ENCODE results near the gene SPPL2B.
"Not testable (repeated sequence)": the region's sequence is repeated elsewhere in the genome, so short reads cannot be mapped to it uniquely, and the experiment has no call there.

SPPL2B gene

DNA sequence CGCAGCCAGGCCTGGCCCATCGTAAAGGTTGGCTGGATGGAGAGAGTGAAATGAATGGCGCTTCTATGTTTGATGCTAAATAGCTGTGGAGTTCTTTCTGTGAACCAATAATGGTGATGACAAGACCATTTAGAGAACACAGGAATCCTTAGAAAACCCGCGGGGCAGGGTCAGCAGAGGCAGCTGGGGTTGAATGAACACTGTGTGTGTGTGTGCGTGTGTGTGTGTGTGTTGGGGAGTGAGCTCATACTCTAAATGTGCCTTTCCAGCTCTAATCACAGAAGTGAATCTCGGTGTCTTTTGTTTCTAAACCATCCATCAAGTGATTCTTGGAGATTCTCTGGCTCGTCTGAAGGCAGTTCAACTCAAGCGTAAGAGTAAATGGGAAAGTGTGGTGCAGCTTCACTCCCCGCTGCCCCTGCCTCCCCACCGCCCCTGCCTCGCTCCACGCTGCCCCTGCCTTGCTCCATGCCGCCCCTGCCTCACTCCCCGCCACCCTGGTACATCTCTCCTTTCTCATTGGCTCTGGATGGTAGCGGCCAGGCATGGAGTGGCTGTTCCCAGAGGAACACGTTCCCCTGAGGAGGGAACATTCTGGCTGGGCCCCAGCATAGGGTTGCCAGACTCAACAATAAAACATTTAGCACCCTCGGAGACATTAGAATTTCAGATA lies 52.8 kb downstream of the SPPL2B start:
- DNase-seq (ENCODE audit: low read depth): peak; percentile 7

- DNase-seq (ENCODE audit: low read depth): no peak
Measured at GRCh38 chr19:2382530-2383222, 54.2 kb downstream of the SPPL2B start.

- DNase-seq (ENCODE audit: low read depth): peak; percentile 80
Measured at GRCh38 chr19:2385053-2385721, 56.7 kb downstream of the SPPL2B start.

DNA sequence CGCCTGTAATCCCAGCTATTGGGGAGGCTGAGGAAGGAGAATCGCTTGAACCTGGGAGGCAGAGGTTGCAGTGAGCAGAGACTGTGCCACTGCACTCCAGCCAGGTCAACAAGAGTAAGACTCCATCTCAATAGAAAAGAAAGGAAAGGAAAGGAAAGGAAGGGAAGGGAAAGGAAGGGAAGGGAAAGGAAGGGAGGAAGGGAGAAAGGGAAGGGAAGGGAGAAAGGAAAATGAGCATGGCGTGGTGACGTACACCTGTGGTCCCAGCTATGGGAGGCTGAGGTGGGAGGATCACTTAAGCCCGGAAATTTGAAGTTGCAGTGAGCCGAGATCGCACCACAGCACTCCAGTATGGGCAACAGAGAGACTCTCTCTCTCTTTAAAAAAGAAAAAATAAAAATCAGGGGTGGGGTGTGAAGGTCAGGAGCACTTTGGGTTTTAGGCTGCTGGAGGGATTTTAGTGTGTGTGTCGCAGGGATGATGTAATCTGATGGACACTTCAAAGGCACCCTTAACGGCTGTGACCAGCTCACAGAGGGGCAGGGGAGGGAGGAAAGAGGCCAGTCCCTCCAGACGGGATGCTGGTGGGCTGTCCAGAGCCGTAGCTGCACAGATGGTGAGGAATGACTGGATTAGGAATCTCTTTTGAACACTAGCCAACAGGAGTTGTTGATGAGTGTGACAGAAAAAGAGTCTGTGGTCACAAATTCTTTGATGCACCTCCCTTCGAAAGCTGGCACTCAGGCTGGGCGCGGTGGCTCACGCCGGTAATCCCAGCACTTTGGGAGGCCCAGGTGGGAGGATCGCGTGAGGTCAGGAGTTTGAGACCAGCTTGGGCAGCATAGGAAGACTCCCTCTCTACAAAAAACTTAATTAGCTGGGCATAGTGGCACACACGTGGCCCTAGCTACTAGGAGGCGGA lies 59.1 kb downstream of the SPPL2B start:
- no peak for DNase-seq (ENCODE audit: low read depth)

DNA sequence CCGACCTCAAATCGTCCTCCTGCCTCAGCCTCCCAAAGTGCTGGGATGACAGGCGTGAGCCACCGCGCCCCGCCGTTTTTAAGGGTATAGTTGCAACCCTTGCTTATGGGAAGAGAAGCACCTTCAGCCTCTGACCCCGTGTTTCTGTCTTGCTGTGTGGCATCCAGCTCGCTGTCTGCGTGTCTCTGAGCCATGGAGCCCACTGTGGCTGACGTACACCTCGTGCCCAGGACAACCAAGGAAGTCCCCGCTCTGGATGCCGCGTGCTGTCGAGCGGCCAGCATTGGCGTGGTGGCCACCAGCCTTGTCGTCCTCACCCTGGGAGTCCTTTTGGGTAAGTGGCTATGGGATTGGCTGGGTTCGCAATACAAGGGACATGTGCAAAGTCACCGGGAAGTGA lies 61.1 kb downstream of the SPPL2B start:
- no peak for DNase-seq (ENCODE audit: low read depth)

DNA sequence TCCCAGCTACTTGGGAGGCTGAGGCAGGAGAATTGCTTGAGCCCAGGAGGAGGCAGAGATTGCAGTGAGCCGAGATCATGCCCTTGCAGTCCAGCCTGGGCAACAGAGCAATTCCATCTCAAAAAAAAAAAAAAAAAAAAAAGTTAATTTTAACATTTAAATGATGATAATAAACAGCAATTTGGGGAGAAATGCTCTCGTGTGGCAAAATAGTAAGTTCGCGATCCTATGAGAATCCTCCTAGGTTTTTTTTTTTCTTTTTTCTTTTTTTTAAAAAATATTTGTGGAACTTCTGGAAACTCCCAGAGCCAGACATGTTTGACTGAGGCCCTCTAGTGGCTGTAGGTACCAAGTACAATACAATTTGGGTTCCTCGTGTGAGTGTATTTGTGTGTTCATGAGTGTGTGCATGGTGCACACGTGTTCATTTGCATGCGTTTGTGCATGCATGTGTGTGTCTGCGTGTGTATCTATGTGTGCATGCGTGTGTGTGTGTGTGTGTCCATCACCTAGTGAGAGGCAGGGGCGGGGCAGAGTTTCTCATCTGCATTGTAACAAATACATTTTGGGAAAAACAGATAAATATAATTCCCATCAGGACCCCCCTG lies 62.7 kb downstream of the SPPL2B start:
- peak; percentile 65 for DNase-seq (ENCODE audit: low read depth)

GRCh38 chr19:2392366-2392765 lies 63.9 kb downstream of the SPPL2B start:
- no peak for DNase-seq (ENCODE audit: low read depth)

DNA sequence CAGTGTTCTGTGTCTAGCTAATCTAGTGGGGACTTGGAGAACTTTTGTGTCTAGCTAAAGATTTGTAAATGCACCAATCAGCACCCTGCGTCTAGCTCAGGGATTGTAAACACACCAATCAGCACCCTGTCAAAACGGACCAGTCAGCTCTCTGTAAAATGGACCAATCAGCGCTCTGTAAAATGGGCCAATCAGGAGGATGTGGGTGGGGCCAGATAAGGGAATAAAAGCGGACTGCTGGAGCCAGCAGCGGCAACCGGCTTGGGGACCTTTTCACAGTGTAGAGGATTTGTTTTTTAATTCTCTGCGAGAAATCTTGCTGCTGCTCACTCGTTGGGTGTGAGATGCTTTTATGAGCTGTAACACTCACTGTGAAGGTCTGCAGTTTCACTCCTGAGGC lies 64.4 kb downstream of the SPPL2B start:
- not testable (repeated sequence) for DNase-seq (ENCODE audit: low read depth)

DNA sequence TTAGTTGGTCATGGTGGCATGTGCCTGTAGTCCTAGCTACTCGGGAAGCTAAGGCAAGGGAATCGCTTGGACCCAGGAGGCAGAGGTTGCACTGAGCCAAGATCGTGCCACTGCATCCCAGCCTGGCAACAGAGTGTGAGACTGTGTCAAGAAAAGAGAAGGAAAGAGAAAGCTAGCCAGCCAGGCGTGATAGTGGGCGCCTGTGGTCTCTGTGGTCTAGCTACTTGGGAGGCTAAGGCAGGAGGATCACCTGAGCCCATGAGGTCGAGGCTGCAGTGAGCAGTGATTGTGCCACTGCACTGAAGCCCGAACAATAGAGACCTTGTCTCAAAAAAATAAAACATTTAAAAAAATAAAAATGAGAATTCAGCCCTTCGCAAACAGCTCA lies 65.6 kb downstream of the SPPL2B start:
- DNase-seq (ENCODE audit: low read depth): no peak

DNA sequence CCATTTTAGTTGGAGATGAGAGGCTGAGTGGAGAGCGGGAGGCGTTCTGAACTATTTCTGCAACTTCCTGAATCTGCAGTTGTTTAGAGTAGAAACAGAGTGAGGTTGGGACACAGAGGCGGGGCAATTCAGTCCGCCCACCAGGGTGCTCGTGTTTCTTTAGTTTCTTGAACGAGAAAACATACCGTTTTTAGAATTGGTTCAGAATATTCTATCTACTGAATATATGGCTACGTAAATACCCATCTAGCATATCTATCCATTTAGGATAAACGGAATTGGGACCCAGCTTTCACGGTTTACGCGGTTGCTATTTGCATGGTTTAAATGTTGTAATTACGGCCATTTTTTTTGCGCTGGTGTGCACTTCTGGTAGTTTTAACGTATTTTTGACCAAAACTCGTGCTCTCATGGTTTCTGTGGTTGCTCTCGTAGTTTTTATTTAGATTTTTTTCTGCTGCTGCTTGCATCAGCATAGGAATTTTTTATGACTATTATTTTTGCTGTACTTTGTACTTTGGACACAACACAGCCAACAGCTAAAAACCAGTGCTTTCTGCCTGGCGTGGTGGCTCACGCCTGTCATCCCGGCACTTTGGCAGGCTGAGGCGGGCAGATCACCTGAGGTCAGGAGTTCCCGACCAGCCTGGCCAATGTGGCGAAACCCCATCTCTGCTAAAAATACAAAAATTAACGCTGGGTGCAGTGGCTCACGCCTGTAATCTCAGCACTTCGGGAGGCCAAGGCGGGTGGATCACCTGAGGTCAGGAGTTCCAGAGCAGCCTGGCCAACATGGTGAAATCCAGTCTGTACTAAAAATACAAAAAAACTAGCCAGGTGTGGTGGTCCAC lies 66.2 kb downstream of the SPPL2B start:
- DNase-seq (ENCODE audit: low read depth): no peak

- not testable (repeated sequence) for DNase-seq (ENCODE audit: low read depth)
Measured at GRCh38 chr19:2395293-2395829, 66.9 kb downstream of the SPPL2B start.

DNA sequence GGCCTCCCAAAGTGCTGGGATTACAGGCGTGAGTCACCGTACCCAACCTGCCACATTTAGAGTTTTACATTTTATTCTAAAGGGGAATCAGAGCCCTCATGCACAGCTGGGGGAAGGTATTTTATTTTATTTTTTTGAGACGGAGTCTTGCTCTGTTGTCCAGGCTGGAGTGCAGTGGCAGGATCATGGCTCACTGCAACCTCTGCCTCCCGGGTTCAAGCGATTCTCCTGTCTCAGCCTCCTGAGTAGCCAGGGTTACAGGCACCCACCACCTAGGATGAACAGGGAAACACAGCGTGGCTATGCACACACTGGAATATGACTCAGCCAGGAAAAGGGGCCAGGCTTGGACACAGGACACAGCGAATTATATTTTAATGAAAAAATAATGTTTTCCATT lies 68.7 kb downstream of the SPPL2B start:
- DNase-seq (ENCODE audit: low read depth): not testable (repeated sequence)

- no peak for DNase-seq (ENCODE audit: low read depth)
Measured at GRCh38 chr19:2398735-2399305, 70.3 kb downstream of the SPPL2B start.

DNA sequence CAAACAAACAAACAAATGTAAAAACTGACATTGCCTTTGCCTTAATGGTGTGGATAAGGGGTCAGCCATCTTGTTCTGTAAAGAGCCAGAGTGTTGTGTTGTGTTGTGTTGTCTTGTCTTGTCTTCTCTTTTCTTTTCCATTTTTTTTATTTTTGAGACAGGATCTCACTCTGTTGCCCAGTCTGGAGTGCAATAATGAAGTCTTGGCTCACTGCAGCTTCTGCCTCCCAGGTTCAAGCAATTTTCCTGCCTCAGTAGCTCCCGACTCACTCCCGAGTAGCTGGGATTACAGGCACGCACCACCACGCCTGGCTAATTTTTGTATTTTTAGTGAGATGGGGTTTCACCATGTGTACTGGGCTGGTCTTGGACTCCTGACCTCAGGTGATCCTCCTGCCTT lies 71.1 kb downstream of the SPPL2B start:
- no peak for DNase-seq (ENCODE audit: low read depth)

Data from iris pigment epithelial cell (primary cell).